ENCODE data around the gene TRIM2.

DNA sequence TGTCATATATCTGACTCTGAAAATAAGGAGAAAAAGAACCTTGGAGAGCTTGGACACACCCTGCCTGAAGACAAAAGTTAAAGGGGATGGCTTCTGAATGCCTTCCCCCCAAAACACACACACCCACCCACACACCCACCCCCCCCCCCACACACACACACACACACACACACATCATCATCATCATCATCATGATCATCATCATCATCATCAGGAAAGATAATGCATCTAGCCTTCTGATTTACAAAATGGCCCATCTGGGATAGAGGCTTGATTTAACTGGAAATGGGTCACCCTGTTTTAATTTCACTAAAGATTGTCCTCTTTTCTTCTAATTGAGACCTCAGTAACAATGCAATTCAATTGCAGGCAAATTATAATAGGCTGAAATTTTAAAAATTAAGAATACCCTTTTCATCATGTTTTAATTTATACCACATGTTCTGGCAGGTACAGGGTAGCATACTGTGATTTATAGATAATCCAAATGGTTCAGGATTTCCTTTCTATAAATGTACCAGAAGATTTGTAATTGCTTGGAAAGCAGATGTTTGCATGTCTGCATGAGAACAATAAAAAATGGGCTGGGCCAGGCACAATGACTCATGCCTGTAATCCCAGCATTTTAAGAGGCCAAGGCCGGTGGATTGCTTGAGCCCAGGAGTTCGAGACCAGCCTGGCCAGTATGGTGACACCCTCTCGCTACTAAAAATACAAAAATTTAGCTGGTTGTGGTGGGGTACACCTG is 56.5 kb downstream of the TRIM2 start:
- TF ChIP-seq POLR2A (IDR thresholded peaks at IDR 0.05) = no peak
- TF ChIP-seq, protein P1, sequence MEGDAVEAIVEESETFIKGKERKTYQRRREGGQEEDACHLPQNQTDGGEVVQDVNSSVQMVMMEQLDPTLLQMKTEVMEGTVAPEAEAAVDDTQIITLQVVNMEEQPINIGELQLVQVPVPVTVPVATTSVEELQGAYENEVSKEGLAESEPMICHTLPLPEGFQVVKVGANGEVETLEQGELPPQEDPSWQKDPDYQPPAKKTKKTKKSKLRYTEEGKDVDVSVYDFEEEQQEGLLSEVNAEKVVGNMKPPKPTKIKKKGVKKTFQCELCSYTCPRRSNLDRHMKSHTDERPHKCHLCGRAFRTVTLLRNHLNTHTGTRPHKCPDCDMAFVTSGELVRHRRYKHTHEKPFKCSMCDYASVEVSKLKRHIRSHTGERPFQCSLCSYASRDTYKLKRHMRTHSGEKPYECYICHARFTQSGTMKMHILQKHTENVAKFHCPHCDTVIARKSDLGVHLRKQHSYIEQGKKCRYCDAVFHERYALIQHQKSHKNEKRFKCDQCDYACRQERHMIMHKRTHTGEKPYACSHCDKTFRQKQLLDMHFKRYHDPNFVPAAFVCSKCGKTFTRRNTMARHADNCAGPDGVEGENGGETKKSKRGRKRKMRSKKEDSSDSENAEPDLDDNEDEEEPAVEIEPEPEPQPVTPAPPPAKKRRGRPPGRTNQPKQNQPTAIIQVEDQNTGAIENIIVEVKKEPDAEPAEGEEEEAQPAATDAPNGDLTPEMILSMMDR (IDR thresholded peaks at IDR 0.05) = no peak

All from adrenal gland (tissue), 5 donors.